OCI-LY7 (cell line): ENCODE measurements around the gene RAB10.

ENCODE experiments used
- EZH2phosphoT487 ChIP-seq: fragments of 200-600 bp; sonication (generic); IDR thresholded peaks from 2 replicates; pipeline ENCODE4 v1.6.1; 2018; ENCODE audit warnings: low read depth, borderline replicate concordance, mild to moderate bottlenecking, mixed run types, antibody characterized with exemption, low read length, moderate library complexity, mixed read lengths
- TF ChIP-seq, protein P1 (sequence below): fragments of 200-600 bp; sonication (generic); conservative IDR thresholded peaks from 2 replicates; pipeline ENCODE4 v1.5.1; 2014; ENCODE audit warnings: mild to moderate bottlenecking, antibody characterized with exemption, low read length, moderate library complexity, mixed read lengths

DNA sequence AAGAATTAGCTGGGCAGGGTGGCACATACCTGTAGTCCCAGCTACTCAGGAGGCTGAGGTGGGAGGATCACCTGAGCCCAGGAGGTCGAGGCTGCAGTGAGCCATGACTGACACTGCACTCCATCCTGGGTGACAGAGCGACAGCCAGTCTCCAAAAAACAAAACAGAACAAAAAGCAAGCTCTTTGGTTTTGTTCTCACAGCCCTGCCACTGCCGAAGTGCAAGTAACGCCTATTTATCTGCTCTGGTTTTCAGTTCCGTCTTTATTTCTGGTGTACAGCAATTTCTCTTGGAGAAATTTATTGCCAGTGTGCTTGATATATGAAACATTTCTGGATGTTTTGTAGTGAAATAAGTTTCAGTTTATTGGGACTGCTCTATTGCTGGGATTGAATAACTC lies 61.9 kb downstream of the RAB10 start:
- TF ChIP-seq, protein P1, sequence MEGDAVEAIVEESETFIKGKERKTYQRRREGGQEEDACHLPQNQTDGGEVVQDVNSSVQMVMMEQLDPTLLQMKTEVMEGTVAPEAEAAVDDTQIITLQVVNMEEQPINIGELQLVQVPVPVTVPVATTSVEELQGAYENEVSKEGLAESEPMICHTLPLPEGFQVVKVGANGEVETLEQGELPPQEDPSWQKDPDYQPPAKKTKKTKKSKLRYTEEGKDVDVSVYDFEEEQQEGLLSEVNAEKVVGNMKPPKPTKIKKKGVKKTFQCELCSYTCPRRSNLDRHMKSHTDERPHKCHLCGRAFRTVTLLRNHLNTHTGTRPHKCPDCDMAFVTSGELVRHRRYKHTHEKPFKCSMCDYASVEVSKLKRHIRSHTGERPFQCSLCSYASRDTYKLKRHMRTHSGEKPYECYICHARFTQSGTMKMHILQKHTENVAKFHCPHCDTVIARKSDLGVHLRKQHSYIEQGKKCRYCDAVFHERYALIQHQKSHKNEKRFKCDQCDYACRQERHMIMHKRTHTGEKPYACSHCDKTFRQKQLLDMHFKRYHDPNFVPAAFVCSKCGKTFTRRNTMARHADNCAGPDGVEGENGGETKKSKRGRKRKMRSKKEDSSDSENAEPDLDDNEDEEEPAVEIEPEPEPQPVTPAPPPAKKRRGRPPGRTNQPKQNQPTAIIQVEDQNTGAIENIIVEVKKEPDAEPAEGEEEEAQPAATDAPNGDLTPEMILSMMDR: no peak
- no peak for TF ChIP-seq EZH2phosphoT487
